G401 (cell line): ENCODE measurements around the gene SLC9A7. TPM values are rescaled to one million over a fixed set of nuclear protein-coding genes. Genes with fewer than 3 reads are reported as not detected.

Experiments used
- DNase-seq: peaks from one replicate; pipeline ENCODE4 v3.0.0-alpha.2; 2015; ENCODE audit warnings: low spot score
- in situ Hi-C: cut with HindIII; loops from 2 replicates; pipeline ENCODE4 v1.10.0; 2016; ENCODE audit warnings: low sequenced_read_pairs, mixed read lengths
- total RNA-seq: library from RNA; depleted of rRNA; stranded (reverse); fragments of >200 nt; shearing (Covaris generic); gene quantifications from 2 replicates; pipeline ENCODE4 v1.2.3, GENCODE V29; 2014

SLC9A7 gene
- total RNA-seq, 1 experiment from 2014 or later, result 2.1 TPM

GRCh38 chrX:46666831-46667230, 92.1 kb downstream of the SLC9A7 start:
- in situ Hi-C loops, result no loop called here
- DNase-seq, result no peak

GRCh38 chrX:46665232-46666152, 93.4 kb downstream of the SLC9A7 start:
- in situ Hi-C loops, result no loop called here
- DNase-seq, result no peak

- in situ Hi-C loops, result no loop called here
- no peak for DNase-seq
These were observed 96.5 kb downstream of the SLC9A7 start for GRCh38 chrX:46662188-46662958.

- DNase-seq, result no peak
- in situ Hi-C loops, result no loop called here
These were observed 105.4 kb downstream of the SLC9A7 start for GRCh38 chrX:46653482-46653881.

- in situ Hi-C loops, result no loop called here
- DNase-seq, result no peak
These were observed 109.3 kb downstream of the SLC9A7 start for GRCh38 chrX:46649421-46650260.

GRCh38 chrX:46648660-46649059, 110.3 kb downstream of the SLC9A7 start:
- in situ Hi-C loops, result no loop called here
- no peak for DNase-seq

- in situ Hi-C loops, result no loop called here
These were observed 111.7 kb downstream of the SLC9A7 start for GRCh38 chrX:46647251-46647650.

GRCh38 chrX:46645614-46646013, 113.3 kb downstream of the SLC9A7 start:
- DNase-seq, result no peak
- in situ Hi-C loops, result no loop called here

More at GRCh38 chrX:46647251-46647650, 111.7 kb downstream of the SLC9A7 start:
- DNase-seq, result no peak

- no peak for DNase-seq
- in situ Hi-C loops, result no loop called here
These were observed 115.3 kb downstream of the SLC9A7 start for GRCh38 chrX:46643636-46644035.

GRCh38 chrX:46642145-46642544, 116.8 kb downstream of the SLC9A7 start:
- DNase-seq, result peak; percentile 21
- in situ Hi-C loops, result no loop called here

GRCh38 chrX:46637938-46638337, 121.0 kb downstream of the SLC9A7 start:
- no peak for DNase-seq
- in situ Hi-C loops, result no loop called here

GRCh38 chrX:46636223-46636622, 122.7 kb downstream of the SLC9A7 start:
- in situ Hi-C loops, result no loop called here
- no peak for DNase-seq

- in situ Hi-C loops, result no loop called here
- DNase-seq, result no peak
These were observed 123.7 kb downstream of the SLC9A7 start for GRCh38 chrX:46635186-46635585.

GRCh38 chrX:46634577-46634976, 124.3 kb downstream of the SLC9A7 start:
- in situ Hi-C loops, result no loop called here
- no peak for DNase-seq

- no peak for DNase-seq
- in situ Hi-C loops, result no loop called here
These were observed 128.8 kb downstream of the SLC9A7 start for GRCh38 chrX:46630141-46630540.

GRCh38 chrX:46628460-46629371, 130.2 kb downstream of the SLC9A7 start:
- DNase-seq, result no peak
- in situ Hi-C loops, result no loop called here

GRCh38 chrX:46627711-46628419, 131.1 kb downstream of the SLC9A7 start:
- in situ Hi-C loops, result no loop called here
- DNase-seq, result no peak

GRCh38 chrX:46627062-46627461, 131.9 kb downstream of the SLC9A7 start:
- in situ Hi-C loops, result no loop called here

More at GRCh38 chrX:46627062-46627461, 131.9 kb downstream of the SLC9A7 start:
- no peak for DNase-seq
